ENCODE data around the gene FAM20A. TPM values are rescaled to one million over a fixed set of nuclear protein-coding genes. Genes with fewer than 3 reads are reported as not detected.
A peak's percentile ranks its signal among the peaks of the same experiment; 100 is the strongest.

Gene FAM20A
- total RNA-seq, 1 donor from 2014 or later, result 0.14 TPM

- Histone ChIP-seq H3K9ac (ENCODE audit: low read length) (no peak overlapping the region), H2AFZ (ENCODE audit: low read depth, low read length) (no peak overlapping the region), H3K36me3 (ENCODE audit: insufficient read depth, low read length) (no peaks in the 10 kb centered on the region), H3K4me3 (ENCODE audit: insufficient read depth, low read depth, low read length) (no peak overlapping the region), H3K27me3 (ENCODE audit: insufficient read depth, low read length) (peaks cover 47% of the 10 kb centered on the region), H3K4me2 (ENCODE audit: low read length) (no peak overlapping the region), H3K79me2 (ENCODE audit: insufficient read depth, low read length) (no peaks in the 10 kb centered on the region), H3K27ac (ENCODE audit: low read depth, low read length) (no peak overlapping the region), H4K20me1 (ENCODE audit: insufficient read depth, low read length) (no peaks in the 10 kb centered on the region), H3K4me1 (ENCODE audit: insufficient read depth, low read length) (peaks cover 2% of the 10 kb centered on the region), H3K9me3 (ENCODE audit: insufficient read depth, low read depth, low read length) (no peaks in the 10 kb centered on the region)
- peaks cover 48% of the 10 kb centered on the region for H3K27me3 Mint-ChIP-seq (ENCODE audit: low read depth, unreplicated experiment)
- peaks cover 3% of the 10 kb centered on the region for H3K9me3 Mint-ChIP-seq (ENCODE audit: unreplicated experiment)
- H3K4me1 Mint-ChIP-seq (ENCODE audit: low read depth, unreplicated experiment), result no peaks in the 10 kb centered on the region
- H3K4me3 Mint-ChIP-seq (ENCODE audit: unreplicated experiment), result peak overlapping the region; percentile 54
- no peaks in the 10 kb centered on the region for H3K36me3 Mint-ChIP-seq (ENCODE audit: low read depth, unreplicated experiment)
- FAIRE-seq (no peak), DNase-seq (ENCODE audit: low read depth) (no peak)
- no peak for TF ChIP-seq EZH2 (IDR thresholded peaks at IDR 0.05; ENCODE audit: insufficient read depth, low read length)
- TF ChIP-seq, protein P1, sequence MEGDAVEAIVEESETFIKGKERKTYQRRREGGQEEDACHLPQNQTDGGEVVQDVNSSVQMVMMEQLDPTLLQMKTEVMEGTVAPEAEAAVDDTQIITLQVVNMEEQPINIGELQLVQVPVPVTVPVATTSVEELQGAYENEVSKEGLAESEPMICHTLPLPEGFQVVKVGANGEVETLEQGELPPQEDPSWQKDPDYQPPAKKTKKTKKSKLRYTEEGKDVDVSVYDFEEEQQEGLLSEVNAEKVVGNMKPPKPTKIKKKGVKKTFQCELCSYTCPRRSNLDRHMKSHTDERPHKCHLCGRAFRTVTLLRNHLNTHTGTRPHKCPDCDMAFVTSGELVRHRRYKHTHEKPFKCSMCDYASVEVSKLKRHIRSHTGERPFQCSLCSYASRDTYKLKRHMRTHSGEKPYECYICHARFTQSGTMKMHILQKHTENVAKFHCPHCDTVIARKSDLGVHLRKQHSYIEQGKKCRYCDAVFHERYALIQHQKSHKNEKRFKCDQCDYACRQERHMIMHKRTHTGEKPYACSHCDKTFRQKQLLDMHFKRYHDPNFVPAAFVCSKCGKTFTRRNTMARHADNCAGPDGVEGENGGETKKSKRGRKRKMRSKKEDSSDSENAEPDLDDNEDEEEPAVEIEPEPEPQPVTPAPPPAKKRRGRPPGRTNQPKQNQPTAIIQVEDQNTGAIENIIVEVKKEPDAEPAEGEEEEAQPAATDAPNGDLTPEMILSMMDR (IDR thresholded peaks at IDR 0.05; ENCODE audit: insufficient read depth, low read depth, low read length), result no peak
- no peak overlapping the region for H3K27ac Mint-ChIP-seq (ENCODE audit: unreplicated experiment)
Measured at GRCh38 chr17:68601565-68602288, 560 bp upstream of the FAM20A start.

DNA sequence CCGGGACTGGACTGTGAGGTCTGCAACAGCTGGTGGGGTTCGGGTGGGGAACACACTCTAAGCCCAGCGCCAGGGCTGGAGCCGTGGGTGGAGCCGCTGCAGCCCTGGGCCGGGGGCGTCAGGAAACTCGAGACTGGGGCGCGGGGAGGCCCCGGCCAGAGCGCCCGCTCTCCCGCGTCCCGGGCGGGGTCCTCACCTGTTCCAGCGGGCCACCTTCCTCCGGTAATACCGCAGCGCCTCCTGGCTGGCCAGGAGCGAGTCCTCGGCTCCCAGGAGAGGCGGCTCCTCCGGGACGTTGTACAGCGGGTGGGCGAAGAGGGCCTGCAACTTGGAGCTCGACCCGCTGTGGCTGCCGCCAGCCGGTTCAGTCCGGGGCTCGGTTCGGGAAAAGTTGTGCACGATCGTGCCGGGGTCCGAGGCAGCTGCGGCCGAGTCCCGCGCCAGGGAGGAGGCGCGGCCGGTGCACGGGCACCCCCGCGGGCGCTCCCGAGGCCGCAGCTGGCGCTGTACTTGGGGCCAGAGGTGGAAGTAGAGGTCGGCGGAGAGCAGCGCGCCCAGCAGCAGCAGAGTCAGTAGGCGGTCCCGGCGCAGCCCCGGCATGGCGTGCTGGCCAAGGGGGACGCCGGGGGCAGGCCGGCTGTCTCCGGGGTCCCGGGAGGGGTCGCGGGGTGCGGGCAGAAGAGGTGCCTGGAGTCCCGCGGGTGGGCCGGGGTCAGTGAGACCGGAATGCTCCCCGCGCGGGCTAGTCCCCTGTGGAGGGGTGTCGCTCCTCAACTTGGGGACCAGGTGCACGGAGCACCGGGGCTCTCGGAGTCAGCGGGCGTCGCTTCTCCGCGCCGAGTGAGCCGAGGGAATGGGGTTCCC is 868 bp downstream of the FAM20A start:
- Mint-ChIP-seq H3K4me3 (ENCODE audit: unreplicated experiment) (peak overlapping the region; percentile 78), H3K4me1 (ENCODE audit: low read depth, unreplicated experiment) (peaks cover 9% of the 10 kb centered on the region), H3K27me3 (ENCODE audit: low read depth, unreplicated experiment) (peaks cover 55% of the 10 kb centered on the region), H3K36me3 (ENCODE audit: low read depth, unreplicated experiment) (no peaks in the 10 kb centered on the region), H3K27ac (ENCODE audit: unreplicated experiment) (peak overlapping the region; percentile 26), H3K9me3 (ENCODE audit: unreplicated experiment) (peaks cover 3% of the 10 kb centered on the region)
- peak overlapping the region; percentile 34 for H2AFZ ChIP-seq (ENCODE audit: low read depth, low read length)
- H3K79me2 ChIP-seq (ENCODE audit: insufficient read depth, low read length), result no peaks in the 10 kb centered on the region
- FAIRE-seq (no peak), DNase-seq (ENCODE audit: low read depth) (no peak)
- no peaks in the 10 kb centered on the region for H4K20me1 ChIP-seq (ENCODE audit: insufficient read depth, low read length)
- peak overlapping the region; percentile 75 for H3K4me2 ChIP-seq (ENCODE audit: low read length)
- H3K36me3 ChIP-seq (ENCODE audit: insufficient read depth, low read length), result no peaks in the 10 kb centered on the region
- H3K27ac ChIP-seq (ENCODE audit: low read depth, low read length), result no peak overlapping the region
- H3K27me3 ChIP-seq (ENCODE audit: insufficient read depth, low read length), result peaks cover 47% of the 10 kb centered on the region
- H3K9ac ChIP-seq (ENCODE audit: low read length), result no peak overlapping the region
- H3K4me3 ChIP-seq (ENCODE audit: insufficient read depth, low read depth, low read length), result peak overlapping the region; percentile 33
- peaks cover 2% of the 10 kb centered on the region for H3K4me1 ChIP-seq (ENCODE audit: insufficient read depth, low read length)
- peak; percentile 83 for TF ChIP-seq EZH2 (IDR thresholded peaks at IDR 0.05; ENCODE audit: insufficient read depth, low read length)
- TF ChIP-seq, protein P1 (IDR thresholded peaks at IDR 0.05; ENCODE audit: insufficient read depth, low read depth, low read length), result no peak
- H3K9me3 ChIP-seq (ENCODE audit: insufficient read depth, low read depth, low read length), result no peaks in the 10 kb centered on the region
